HEK293 (cell line): Measurements from ENCODE around the gene CCNT2.

Source experiments
- HOXD13 ChIP-seq: sonication (generic); formaldehyde crosslinking; IDR thresholded peaks from 2 replicates; pipeline ENCODE4 v1.8.0; 2022; ENCODE audit warnings: missing genetic modification reagents, borderline replicate concordance
- KLF1 ChIP-seq: fragments of 450-650 bp; formaldehyde crosslinking; IDR thresholded peaks from 2 replicates; pipeline ENCODE4 v1.5.1; 2016; ENCODE audit warnings: missing biosample characterization, missing genetic modification characterization
- YY1 ChIP-seq: fragments of 450-650 bp; formaldehyde crosslinking; IDR thresholded peaks from 2 replicates; pipeline ENCODE4 v1.5.1; 2018; ENCODE audit warnings: missing biosample characterization, missing genetic modification characterization
- ZNF501 ChIP-seq: fragments of 450-650 bp; formaldehyde crosslinking; IDR thresholded peaks from 2 replicates; pipeline ENCODE4 v1.5.1; 2016; ENCODE audit warnings: missing biosample characterization, missing genetic modification characterization
- ZNF626 ChIP-seq: fragments of 450-650 bp; sonication (Bioruptor Pico); formaldehyde crosslinking; IDR thresholded peaks from 2 replicates; pipeline ENCODE4 v1.5.1; 2018; ENCODE audit warnings: missing biosample characterization, missing genetic modification characterization, inconsistent platforms
- ZNF837 ChIP-seq: fragments of 450-650 bp; formaldehyde crosslinking; IDR thresholded peaks from 2 replicates; pipeline ENCODE4 v1.5.1; 2016; ENCODE audit warnings: missing biosample characterization, missing genetic modification characterization
- TF ChIP-seq, protein P1 (sequence below): fragments of 450-650 bp; formaldehyde crosslinking; IDR thresholded peaks from 2 replicates; pipeline ENCODE4 v1.5.1; 2016; ENCODE audit warnings: missing biosample characterization, missing genetic modification characterization
- TF ChIP-seq, protein P2 (sequence below): fragments of 450-650 bp; formaldehyde crosslinking; IDR thresholded peaks from 2 replicates; pipeline ENCODE4 v1.5.1; 2016; ENCODE audit warnings: missing biosample characterization, missing genetic modification characterization
- TF ChIP-seq, protein P3 (sequence below): fragments of 450-650 bp; formaldehyde crosslinking; optimal IDR thresholded peaks from 2 replicates; pipeline ENCODE3; 2016; ENCODE audit warnings: missing biosample characterization, mild to moderate bottlenecking, missing genetic modification characterization

- no peak for TF ChIP-seq YY1 (tag by site-specific recombination)
- TF ChIP-seq ZNF837 (tag by site-specific recombination): no peak
- TF ChIP-seq, protein P1, sequence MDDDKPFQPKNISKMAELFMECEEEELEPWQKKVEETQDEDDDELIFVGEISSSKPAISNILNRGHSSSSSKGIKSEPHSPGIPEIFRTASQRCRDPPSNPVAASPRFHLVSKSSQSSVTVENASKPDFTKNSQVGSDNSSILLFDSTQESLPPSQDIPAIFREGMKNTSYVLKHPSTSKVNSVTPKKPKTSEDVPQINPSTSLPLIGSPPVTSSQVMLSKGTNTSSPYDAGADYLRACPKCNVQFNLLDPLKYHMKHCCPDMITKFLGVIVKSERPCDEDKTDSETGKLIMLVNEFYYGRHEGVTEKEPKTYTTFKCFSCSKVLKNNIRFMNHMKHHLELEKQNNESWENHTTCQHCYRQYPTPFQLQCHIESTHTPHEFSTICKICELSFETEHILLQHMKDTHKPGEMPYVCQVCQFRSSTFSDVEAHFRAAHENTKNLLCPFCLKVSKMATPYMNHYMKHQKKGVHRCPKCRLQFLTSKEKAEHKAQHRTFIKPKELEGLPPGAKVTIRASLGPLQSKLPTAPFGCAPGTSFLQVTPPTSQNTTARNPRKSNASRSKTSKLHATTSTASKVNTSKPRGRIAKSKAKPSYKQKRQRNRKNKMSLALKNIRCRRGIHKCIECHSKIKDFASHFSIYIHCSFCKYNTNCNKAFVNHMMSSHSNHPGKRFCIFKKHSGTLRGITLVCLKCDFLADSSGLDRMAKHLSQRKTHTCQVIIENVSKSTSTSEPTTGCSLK (tag by site-specific recombination): no peak
- TF ChIP-seq, protein P2, sequence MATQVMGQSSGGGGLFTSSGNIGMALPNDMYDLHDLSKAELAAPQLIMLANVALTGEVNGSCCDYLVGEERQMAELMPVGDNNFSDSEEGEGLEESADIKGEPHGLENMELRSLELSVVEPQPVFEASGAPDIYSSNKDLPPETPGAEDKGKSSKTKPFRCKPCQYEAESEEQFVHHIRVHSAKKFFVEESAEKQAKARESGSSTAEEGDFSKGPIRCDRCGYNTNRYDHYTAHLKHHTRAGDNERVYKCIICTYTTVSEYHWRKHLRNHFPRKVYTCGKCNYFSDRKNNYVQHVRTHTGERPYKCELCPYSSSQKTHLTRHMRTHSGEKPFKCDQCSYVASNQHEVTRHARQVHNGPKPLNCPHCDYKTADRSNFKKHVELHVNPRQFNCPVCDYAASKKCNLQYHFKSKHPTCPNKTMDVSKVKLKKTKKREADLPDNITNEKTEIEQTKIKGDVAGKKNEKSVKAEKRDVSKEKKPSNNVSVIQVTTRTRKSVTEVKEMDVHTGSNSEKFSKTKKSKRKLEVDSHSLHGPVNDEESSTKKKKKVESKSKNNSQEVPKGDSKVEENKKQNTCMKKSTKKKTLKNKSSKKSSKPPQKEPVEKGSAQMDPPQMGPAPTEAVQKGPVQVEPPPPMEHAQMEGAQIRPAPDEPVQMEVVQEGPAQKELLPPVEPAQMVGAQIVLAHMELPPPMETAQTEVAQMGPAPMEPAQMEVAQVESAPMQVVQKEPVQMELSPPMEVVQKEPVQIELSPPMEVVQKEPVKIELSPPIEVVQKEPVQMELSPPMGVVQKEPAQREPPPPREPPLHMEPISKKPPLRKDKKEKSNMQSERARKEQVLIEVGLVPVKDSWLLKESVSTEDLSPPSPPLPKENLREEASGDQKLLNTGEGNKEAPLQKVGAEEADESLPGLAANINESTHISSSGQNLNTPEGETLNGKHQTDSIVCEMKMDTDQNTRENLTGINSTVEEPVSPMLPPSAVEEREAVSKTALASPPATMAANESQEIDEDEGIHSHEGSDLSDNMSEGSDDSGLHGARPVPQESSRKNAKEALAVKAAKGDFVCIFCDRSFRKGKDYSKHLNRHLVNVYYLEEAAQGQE (tag by site-specific recombination): no peak
- TF ChIP-seq HOXD13 (CRISPR knock-in tag): no peak
- TF ChIP-seq ZNF501 (tag by site-specific recombination): no peak
- TF ChIP-seq KLF1 (tag by site-specific recombination): no peak
- no peak for TF ChIP-seq ZNF626 (tag by site-specific recombination)
- TF ChIP-seq, protein P3, sequence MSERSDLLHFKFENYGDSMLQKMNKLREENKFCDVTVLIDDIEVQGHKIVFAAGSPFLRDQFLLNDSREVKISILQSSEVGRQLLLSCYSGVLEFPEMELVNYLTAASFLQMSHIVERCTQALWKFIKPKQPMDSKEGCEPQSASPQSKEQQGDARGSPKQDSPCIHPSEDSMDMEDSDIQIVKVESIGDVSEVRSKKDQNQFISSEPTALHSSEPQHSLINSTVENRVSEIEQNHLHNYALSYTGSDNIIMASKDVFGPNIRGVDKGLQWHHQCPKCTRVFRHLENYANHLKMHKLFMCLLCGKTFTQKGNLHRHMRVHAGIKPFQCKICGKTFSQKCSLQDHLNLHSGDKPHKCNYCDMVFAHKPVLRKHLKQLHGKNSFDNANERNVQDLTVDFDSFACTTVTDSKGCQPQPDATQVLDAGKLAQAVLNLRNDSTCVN (tag by site-specific recombination): no peak
Observed at GRCh38 chr2:134954065-134954464, 35.4 kb downstream of the CCNT2 start.
